DND-41 (cell line): ENCODE results near the gene ZNF827.

ENCODE experiments used
- CTCF ChIP-seq: IDR thresholded peaks from 2 replicates; pipeline ENCODE4 v1.5.1; 2012; ENCODE audit warnings: borderline replicate concordance, low read length, moderate library complexity, mild to moderate bottlenecking; ENCODE audit not compliant: poor library complexity, severe bottlenecking; ENCODE audit errors: extremely low read depth
- EZH2 ChIP-seq: IDR thresholded peaks from 3 replicates; pipeline ENCODE4 v1.6.1; 2012; ENCODE audit warnings: borderline replicate concordance, low read depth, mild to moderate bottlenecking, moderate library complexity, low read length, inconsistent platforms; ENCODE audit not compliant: severe bottlenecking

- TF ChIP-seq CTCF: no peak
- no peak for TF ChIP-seq EZH2
Measured at GRCh38 chr4:145788755-145789154, 149.9 kb downstream of the ZNF827 start.
